GM12878 (cell line): ENCODE measurements around the gene YIPF4. TPM values are rescaled to one million over a fixed set of nuclear protein-coding genes. Genes with fewer than 3 reads are reported as not detected.

Experiments
- ATAC-seq: fragments of 200-7000 bp; cut with Tn5 transposase; 3 replicates; pipeline ENCODE4 v1.9.1; 2020; ENCODE audit warnings: mild to moderate bottlenecking, moderate library complexity
- BruUV-seq: library from RNA; stranded (reverse); fragments of 400-500 nt; replicated peaks from 2 replicates; lab custom pipeline; 2021; lab: Mats Ljungman, UMichigan
- CTCF ChIA-PET: fragments of 300-600 bp; sonication (Branson Sonifier 250); formaldehyde crosslinking; extraction: SDS; loops from one replicate; lab custom pipeline; 2021; ENCODE audit warnings: inconsistent platforms; lab: Yijun Ruan, JAX
- POLR2A ChIA-PET: fragments of 350-600 bp; formaldehyde crosslinking; extraction: SDS; loops from one replicate; lab custom pipeline; 2021; ENCODE audit warnings: inconsistent platforms; lab: Charles Lee
- RAD21 ChIA-PET: fragments of 300-600 bp; sonication (Branson Sonifier 250); formaldehyde crosslinking; loops from one replicate; lab custom pipeline; 2023; ENCODE audit warnings: antibody characterized with exemption; ENCODE audit not compliant: unreplicated experiment; lab: Charles Lee
- SMC1A ChIA-PET: fragments of 300-600 bp; sonication (Branson Sonifier 250); formaldehyde crosslinking; loops from one replicate; lab custom pipeline; 2023; ENCODE audit not compliant: unreplicated experiment, uncharacterized antibody; lab: Charles Lee
- DNase-seq: peaks from one replicate; pipeline ENCODE4 v3.0.0-alpha.2; 2011; ENCODE audit warnings: low read depth, low spot score
- FAIRE-seq: peaks from 3 replicates; lab custom pipeline; 2011; peaks lifted over from hg19 to GRCh38; lab: Jason Lieb, UNC
- H2AFZ ChIP-seq: 2 replicates; pipeline ENCODE4 v1.6.0; 2011; ENCODE audit warnings: low read depth, low read length, control low read depth; ENCODE audit not compliant: control insufficient read depth
- H3K27ac ChIP-seq: 2 replicates; pipeline ENCODE4 v1.5.1; 2011; ENCODE audit warnings: control low read depth; ENCODE audit not compliant: control insufficient read depth, insufficient read depth
- H3K27me3 ChIP-seq, 2 experiments: replicated peaks in 1 of 2; 2 replicates each; pipeline versions ENCODE4 v1.6.0 to v1.6.1; 2011; ENCODE audit warnings: low read length in 1 of 2; ENCODE audit not compliant: control insufficient read depth in 2 of 2, insufficient read depth in 2 of 2
- H3K36me3 ChIP-seq, 2 experiments: 2 replicates each; pipeline ENCODE4 v1.5.1; 2011; ENCODE audit warnings: low read length in 1 of 2; ENCODE audit not compliant: control insufficient read depth in 2 of 2, insufficient read depth in 2 of 2
- H3K4me1 ChIP-seq: 2 replicates; pipeline ENCODE4 v1.6.1; 2011; ENCODE audit warnings: mild to moderate bottlenecking, low read length, moderate library complexity, mixed read lengths; ENCODE audit not compliant: control insufficient read depth, insufficient read depth
- H3K4me2 ChIP-seq: 2 replicates; pipeline ENCODE4 v1.6.0; 2011; ENCODE audit warnings: control low read depth; ENCODE audit not compliant: control insufficient read depth, insufficient read depth
- H3K4me3 ChIP-seq: fragments of 200-600 bp; sonication (generic); 2 replicates; pipeline ENCODE4 v1.5.1; 2016
- H3K79me2 ChIP-seq: 2 replicates; pipeline ENCODE4 v1.6.0; 2011; ENCODE audit warnings: low read length; ENCODE audit not compliant: control insufficient read depth, insufficient read depth
- H3K9ac ChIP-seq: 2 replicates; pipeline ENCODE4 v1.8.0; 2011; ENCODE audit warnings: low read length, control low read depth, mixed read lengths; ENCODE audit not compliant: control insufficient read depth, insufficient read depth
- H3K9me3 ChIP-seq: replicated peaks from 3 replicates; pipeline ENCODE4 v1.5.1; 2011; ENCODE audit warnings: mild to moderate bottlenecking, low read length; ENCODE audit not compliant: control insufficient read depth, insufficient read depth
- H4K20me1 ChIP-seq: 2 replicates; pipeline ENCODE4 v1.6.0; 2011; ENCODE audit not compliant: control insufficient read depth, insufficient read depth
- CREB1 ChIP-seq: IDR thresholded peaks from 2 replicates; pipeline ENCODE4 v1.6.1; 2012; ENCODE audit warnings: low read depth, mild to moderate bottlenecking, inconsistent platforms
- HDAC2 ChIP-seq: fragments of 200-600 bp; sonication (generic); IDR thresholded peaks from 2 replicates; pipeline ENCODE4 v1.6.1; 2017
- IKZF2 ChIP-seq, 2 experiments: fragments of 450-650 bp; IDR thresholded peaks; 2 replicates each; pipeline ENCODE4 v1.6.1; 2017; ENCODE audit warnings: mild to moderate bottlenecking in 2 of 2, moderate library complexity in 2 of 2
- MEF2B ChIP-seq: fragments of 450-650 bp; IDR thresholded peaks from 2 replicates; pipeline ENCODE4 v1.6.1; 2018; ENCODE audit warnings: mild to moderate bottlenecking, moderate library complexity; ENCODE audit not compliant: partially characterized antibody, poor library complexity, severe bottlenecking
- PAX8 ChIP-seq: fragments of 450-650 bp; IDR thresholded peaks from 2 replicates; pipeline ENCODE4 v1.6.1; 2017; ENCODE audit warnings: mild to moderate bottlenecking, moderate library complexity
- POLR2A ChIP-seq: IDR thresholded peaks from 2 replicates; pipeline ENCODE4 v1.6.1; 2011; ENCODE audit warnings: low read depth, mild to moderate bottlenecking, low read length
- RB1 ChIP-seq: fragments of 450-650 bp; formaldehyde crosslinking; IDR thresholded peaks from 2 replicates; pipeline ENCODE4 v1.6.1; 2017; ENCODE audit warnings: mild to moderate bottlenecking, borderline replicate concordance
- SP1 ChIP-seq: IDR thresholded peaks from one replicate; pipeline ENCODE4 v1.6.1; 2011; ENCODE audit warnings: low read depth, low read length
- SUZ12 ChIP-seq: fragments of 200-600 bp; sonication (generic); IDR thresholded peaks from one replicate; pipeline ENCODE4 v1.6.1; 2018; ENCODE audit warnings: antibody characterized with exemption, mild to moderate bottlenecking; ENCODE audit not compliant: unreplicated experiment
- ZNF24 ChIP-seq: fragments of 450-650 bp; IDR thresholded peaks from 2 replicates; pipeline ENCODE4 v1.6.1; 2017; ENCODE audit warnings: antibody characterized with exemption, mild to moderate bottlenecking
- WGBS: methylation state at CpG from one replicate; pipeline ENCODE4 v1.1.6; 2016; ENCODE audit warnings: low lambda C conversion rate; ENCODE audit not compliant: insufficient replicate concordance, insufficient coverage; ENCODE audit errors: missing lambda C conversion rate; 5-methylcytosine and 5-hydroxymethylcytosine counted together
- in situ Hi-C: fragments of 300-500 bp; cut with MboI; formaldehyde crosslinking; loops from 9 replicates; pipeline ENCODE4 v1.14.3; 2018; ENCODE audit warnings: mixed read lengths
- intact Hi-C: fragments of 100-400 bp; cut with micrococcal nuclease; formaldehyde crosslinking; loops from one replicate; pipeline ENCODE4 v1.14.2; 2022; ENCODE audit not compliant: unreplicated experiment
- polyA plus RNA-seq, 11 experiments: library from polyadenylated mRNA; depleted of rRNA in 4 of 11; unstranded in 6 of 11; stranded (reverse) in 5 of 11; fragments of >200 nt; fragmentation: Nextera tagmentation in 4 of 11; fragmentation: Illumina TruSeq in 1 of 11; extraction: Ambion mirVana in 4 of 11; extraction: Trizol in 1 of 11; gene quantifications; 1 replicate in 1 of 11; 2 replicates in 10 of 11; pipeline versions ENCODE4 v1.2.1 to v1.2.3, GENCODE V29; 2011 to 2016; ENCODE audit warnings: inconsistent platforms in 2 of 11, missing spikeins in 2 of 11, low read depth in 1 of 11
- total RNA-seq, 4 experiments: library from RNA; depleted of rRNA in 3 of 4; stranded (reverse); fragments of >200 nt in 3 of 4; fragmentation: Illumina TruSeq in 1 of 4; extraction: Trizol in 1 of 4; gene quantifications; 2 replicates each; pipeline versions ENCODE4 v1.2.1 to v1.2.3, GENCODE V29; 2013 to 2021
- TF ChIP-seq, protein P1 (sequence below): fragments of 450-650 bp; IDR thresholded peaks from 2 replicates; pipeline ENCODE4 v1.6.1; 2017; ENCODE audit warnings: mild to moderate bottlenecking, low read depth, inconsistent platforms; ENCODE audit not compliant: poor library complexity, severe bottlenecking
- TF ChIP-seq, protein P2 (sequence below): fragments of 450-650 bp; IDR thresholded peaks from 2 replicates; pipeline ENCODE4 v1.6.1; 2014; ENCODE audit warnings: mild to moderate bottlenecking
- TF ChIP-seq, protein P3 (sequence below): fragments of 450-650 bp; formaldehyde crosslinking; IDR thresholded peaks from 2 replicates; pipeline ENCODE4 v1.4.0; 2022; ENCODE audit warnings: mild to moderate bottlenecking, moderate library complexity

The YIPF4 gene
- total and polyA plus RNA-seq, 10 of the 15 experiments (the other 5 are each of a cell fraction or from before 2014, with no cell fraction given) = 2.8 to 60.4 (median 11.1) TPM

DNA sequence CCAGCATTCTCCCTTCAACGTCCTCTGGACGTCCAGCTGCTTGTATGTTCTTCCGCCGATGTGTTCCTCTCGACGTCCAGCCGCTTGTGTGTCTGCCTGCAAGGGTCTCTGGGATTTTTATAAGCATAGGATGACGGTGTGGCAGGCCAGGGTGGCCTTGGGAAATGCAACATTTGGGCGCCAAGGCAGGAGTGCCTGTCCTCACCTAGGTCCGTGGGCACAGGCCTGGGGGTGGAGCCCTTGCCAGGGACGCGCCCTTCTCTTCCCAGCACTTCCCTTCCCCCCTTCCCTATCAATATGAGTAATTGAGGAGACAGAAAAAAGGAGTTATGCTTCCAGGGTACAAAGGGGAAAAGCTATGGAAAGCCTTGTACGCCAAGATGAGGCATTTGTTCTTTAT lies 19.5 kb upstream of the YIPF4 start:
- no peak overlapping the region for H3K27ac ChIP-seq
- RAD21 ChIA-PET = no interaction called here
- H3K9me3 ChIP-seq = no peaks in the 10 kb centered on the region
- H2AFZ ChIP-seq = no peak overlapping the region
- ATAC-seq = no peak
- no peak overlapping the region for H3K4me3 ChIP-seq
- in situ Hi-C loops = no loop called here
- no peaks in the 10 kb centered on the region for H3K27me3 ChIP-seq
- FAIRE-seq = no peak
- DNase-seq = no peak
- no peak overlapping the region for H3K4me2 ChIP-seq
- POLR2A ChIA-PET = no interaction called here
- H3K79me2 ChIP-seq = no peaks in the 10 kb centered on the region
- no peaks in the 10 kb centered on the region for H4K20me1 ChIP-seq
- TF ChIP-seq, protein P1, sequence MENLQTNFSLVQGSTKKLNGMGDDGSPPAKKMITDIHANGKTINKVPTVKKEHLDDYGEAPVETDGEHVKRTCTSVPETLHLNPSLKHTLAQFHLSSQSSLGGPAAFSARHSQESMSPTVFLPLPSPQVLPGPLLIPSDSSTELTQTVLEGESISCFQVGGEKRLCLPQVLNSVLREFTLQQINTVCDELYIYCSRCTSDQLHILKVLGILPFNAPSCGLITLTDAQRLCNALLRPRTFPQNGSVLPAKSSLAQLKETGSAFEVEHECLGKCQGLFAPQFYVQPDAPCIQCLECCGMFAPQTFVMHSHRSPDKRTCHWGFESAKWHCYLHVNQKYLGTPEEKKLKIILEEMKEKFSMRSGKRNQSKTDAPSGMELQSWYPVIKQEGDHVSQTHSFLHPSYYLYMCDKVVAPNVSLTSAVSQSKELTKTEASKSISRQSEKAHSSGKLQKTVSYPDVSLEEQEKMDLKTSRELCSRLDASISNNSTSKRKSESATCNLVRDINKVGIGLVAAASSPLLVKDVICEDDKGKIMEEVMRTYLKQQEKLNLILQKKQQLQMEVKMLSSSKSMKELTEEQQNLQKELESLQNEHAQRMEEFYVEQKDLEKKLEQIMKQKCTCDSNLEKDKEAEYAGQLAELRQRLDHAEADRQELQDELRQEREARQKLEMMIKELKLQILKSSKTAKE = no peak
- TF ChIP-seq ZNF24 (no peak), RB1 (no peak), CREB1 (no peak), SP1 (no peak), IKZF2 (IDR thresholded peaks at IDR 0.05) (no peak), HDAC2 (no peak), SUZ12 (no peak), POLR2A (no peak), PAX8 (no peak), MEF2B (no peak)
- TF ChIP-seq, protein P2, sequence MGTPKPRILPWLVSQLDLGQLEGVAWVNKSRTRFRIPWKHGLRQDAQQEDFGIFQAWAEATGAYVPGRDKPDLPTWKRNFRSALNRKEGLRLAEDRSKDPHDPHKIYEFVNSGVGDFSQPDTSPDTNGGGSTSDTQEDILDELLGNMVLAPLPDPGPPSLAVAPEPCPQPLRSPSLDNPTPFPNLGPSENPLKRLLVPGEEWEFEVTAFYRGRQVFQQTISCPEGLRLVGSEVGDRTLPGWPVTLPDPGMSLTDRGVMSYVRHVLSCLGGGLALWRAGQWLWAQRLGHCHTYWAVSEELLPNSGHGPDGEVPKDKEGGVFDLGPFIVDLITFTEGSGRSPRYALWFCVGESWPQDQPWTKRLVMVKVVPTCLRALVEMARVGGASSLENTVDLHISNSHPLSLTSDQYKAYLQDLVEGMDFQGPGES = no peak
- TF ChIP-seq, protein P3, sequence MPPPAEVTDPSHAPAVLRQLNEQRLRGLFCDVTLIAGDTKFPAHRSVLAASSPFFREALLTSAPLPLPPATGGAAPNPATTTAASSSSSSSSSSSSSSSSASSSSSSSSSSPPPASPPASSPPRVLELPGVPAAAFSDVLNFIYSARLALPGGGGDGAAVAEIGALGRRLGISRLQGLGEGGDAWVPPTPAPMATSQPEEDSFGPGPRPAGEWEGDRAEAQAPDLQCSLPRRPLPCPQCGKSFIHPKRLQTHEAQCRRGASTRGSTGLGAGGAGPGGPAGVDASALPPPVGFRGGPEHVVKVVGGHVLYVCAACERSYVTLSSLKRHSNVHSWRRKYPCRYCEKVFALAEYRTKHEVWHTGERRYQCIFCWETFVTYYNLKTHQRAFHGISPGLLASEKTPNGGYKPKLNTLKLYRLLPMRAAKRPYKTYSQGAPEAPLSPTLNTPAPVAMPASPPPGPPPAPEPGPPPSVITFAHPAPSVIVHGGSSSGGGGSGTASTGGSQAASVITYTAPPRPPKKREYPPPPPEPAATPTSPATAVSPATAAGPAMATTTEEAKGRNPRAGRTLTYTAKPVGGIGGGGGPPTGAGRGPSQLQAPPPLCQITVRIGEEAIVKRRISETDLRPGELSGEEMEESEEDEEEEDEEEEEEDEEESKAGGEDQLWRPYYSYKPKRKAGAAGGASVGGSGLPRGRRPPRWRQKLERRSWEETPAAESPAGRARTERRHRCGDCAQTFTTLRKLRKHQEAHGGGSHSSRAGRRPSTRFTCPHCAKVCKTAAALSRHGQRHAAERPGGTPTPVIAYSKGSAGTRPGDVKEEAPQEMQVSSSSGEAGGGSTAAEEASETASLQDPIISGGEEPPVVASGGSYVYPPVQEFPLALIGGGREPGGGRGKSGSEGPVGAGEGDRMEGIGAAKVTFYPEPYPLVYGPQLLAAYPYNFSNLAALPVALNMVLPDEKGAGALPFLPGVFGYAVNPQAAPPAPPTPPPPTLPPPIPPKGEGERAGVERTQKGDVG (CRISPR knock-in tag) = no peak
- TF ChIP-seq, all 136 proteins: peak for 0
- no peaks in the 10 kb centered on the region for H3K4me1 ChIP-seq
- WGBS = 79% methylated on average over 13 of the region's 13 CpGs
- no TSS peak for BruUV-seq
- intact Hi-C loops = no loop called here
- no peaks in the 10 kb centered on the region for H3K36me3 ChIP-seq
- H3K9ac ChIP-seq = no peak overlapping the region
- CTCF ChIA-PET = no interaction called here
- SMC1A ChIA-PET = no interaction called here
